Vagina (tissue), 2 donors: ENCODE data around the gene PSMB3. TPM values are rescaled to one million over a fixed set of nuclear protein-coding genes. Genes with fewer than 3 reads are reported as not detected.
A peak's percentile ranks its signal among the peaks of the same experiment; 100 is the strongest.

Source experiments
- DNase-seq, 2 donors: peaks; one replicate each; pipeline ENCODE4 v3.0.0-alpha.2; 2017; ENCODE audit errors: extremely low spot score in 2 of 2
- H3K27ac ChIP-seq: fragments of 200-600 bp; sonication (generic); one replicate; pipeline ENCODE4 v1.5.1; 2019
- H3K27me3 ChIP-seq: fragments of 200-600 bp; sonication (generic); one replicate; pipeline ENCODE4 v1.5.1; 2019
- H3K36me3 ChIP-seq, 2 donors: fragments of 200-600 bp; sonication (generic); one replicate each; pipeline ENCODE4 v1.5.1; 2017 to 2019
- H3K4me1 ChIP-seq: fragments of 200-600 bp; sonication (generic); one replicate; pipeline ENCODE4 v1.5.1; 2019
- H3K4me3 ChIP-seq, 2 donors: fragments of 200-600 bp; sonication (generic); 1 replicate in 1 of 2; 2 replicates in 1 of 2; pipeline ENCODE4 v1.5.1; 2016 to 2019
- H3K9me3 ChIP-seq: fragments of 200-600 bp; sonication (generic); one replicate; pipeline ENCODE4 v1.5.1; 2019
- POLR2A ChIP-seq, 2 donors: fragments of 450-650 bp; IDR thresholded peaks; one replicate each; pipeline ENCODE4 v1.6.1; 2017; ENCODE audit warnings: antibody characterized with exemption in 2 of 2, mild to moderate bottlenecking in 2 of 2, moderate library complexity in 2 of 2
- POLR2AphosphoS5 ChIP-seq, 2 donors: sonication (generic); formaldehyde crosslinking; IDR thresholded peaks; one replicate each; pipeline ENCODE4 v1.9.0; 2017; ENCODE audit warnings: antibody characterized with exemption in 2 of 2, mild to moderate bottlenecking in 2 of 2, low read depth in 1 of 2; ENCODE audit not compliant: insufficient read depth in 1 of 2
- intact Hi-C: fragments of 100-400 bp; cut with DNase I; formaldehyde crosslinking; loops from one replicate; pipeline ENCODE4 v1.15.1; 2023
- total RNA-seq: library from RNA; depleted of rRNA; stranded (reverse); fragments of >200 nt; gene quantifications from one replicate; pipeline ENCODE4 v1.2.3, GENCODE V29; 2016
- TF ChIP-seq, protein P1 (sequence below), 3 experiments: fragments of 450-650 bp in 2 of 3; fragments of 200-600 bp in 1 of 3; sonication (generic) in 1 of 3; IDR thresholded peaks; one replicate each; pipeline ENCODE4 v1.5.1; 2017 to 2019; ENCODE audit warnings: antibody characterized with exemption in 3 of 3, mild to moderate bottlenecking in 2 of 3, moderate library complexity in 2 of 3

Gene PSMB3
- total RNA-seq, 1 donor from 2014 or later = 193 TPM

DNA sequence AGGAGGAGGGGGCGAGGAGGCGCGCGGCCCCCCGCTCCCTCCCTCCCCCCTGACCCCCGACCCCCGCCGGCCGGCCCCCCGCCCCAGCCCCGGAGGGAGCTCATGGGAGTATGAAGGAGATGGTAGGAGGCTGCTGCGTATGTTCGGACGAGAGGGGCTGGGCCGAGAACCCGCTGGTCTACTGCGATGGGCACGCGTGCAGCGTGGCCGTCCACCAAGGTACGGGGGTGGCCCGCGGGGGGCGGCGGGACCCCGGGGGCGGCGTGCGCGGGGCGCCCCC is 47.1 kb upstream of the PSMB3 start:
- DNase-seq = no peak
- no peaks in the 10 kb centered on the region for H3K9me3 ChIP-seq
- no peaks in the 10 kb centered on the region for H3K27me3 ChIP-seq
- peak overlapping the region; percentile 92 to 97 for H3K4me3 ChIP-seq
- TF ChIP-seq POLR2AphosphoS5 (IDR thresholded peaks at IDR 0.05; ENCODE audit: insufficient read depth in 1 of 2, low read depth in 1 of 2) = no peak
- TF ChIP-seq, protein P1, sequence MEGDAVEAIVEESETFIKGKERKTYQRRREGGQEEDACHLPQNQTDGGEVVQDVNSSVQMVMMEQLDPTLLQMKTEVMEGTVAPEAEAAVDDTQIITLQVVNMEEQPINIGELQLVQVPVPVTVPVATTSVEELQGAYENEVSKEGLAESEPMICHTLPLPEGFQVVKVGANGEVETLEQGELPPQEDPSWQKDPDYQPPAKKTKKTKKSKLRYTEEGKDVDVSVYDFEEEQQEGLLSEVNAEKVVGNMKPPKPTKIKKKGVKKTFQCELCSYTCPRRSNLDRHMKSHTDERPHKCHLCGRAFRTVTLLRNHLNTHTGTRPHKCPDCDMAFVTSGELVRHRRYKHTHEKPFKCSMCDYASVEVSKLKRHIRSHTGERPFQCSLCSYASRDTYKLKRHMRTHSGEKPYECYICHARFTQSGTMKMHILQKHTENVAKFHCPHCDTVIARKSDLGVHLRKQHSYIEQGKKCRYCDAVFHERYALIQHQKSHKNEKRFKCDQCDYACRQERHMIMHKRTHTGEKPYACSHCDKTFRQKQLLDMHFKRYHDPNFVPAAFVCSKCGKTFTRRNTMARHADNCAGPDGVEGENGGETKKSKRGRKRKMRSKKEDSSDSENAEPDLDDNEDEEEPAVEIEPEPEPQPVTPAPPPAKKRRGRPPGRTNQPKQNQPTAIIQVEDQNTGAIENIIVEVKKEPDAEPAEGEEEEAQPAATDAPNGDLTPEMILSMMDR (IDR thresholded peaks at IDR 0.05) = no peak
- no peak for TF ChIP-seq POLR2A (IDR thresholded peaks at IDR 0.05)
- peaks cover 0 to 10% of the 10 kb centered on the region in 2 donors for H3K36me3 ChIP-seq
- H3K4me1 ChIP-seq = peaks cover 48% of the 10 kb centered on the region
- H3K27ac ChIP-seq = peak overlapping the region; percentile 98
- intact Hi-C loops = no loop called here

DNA sequence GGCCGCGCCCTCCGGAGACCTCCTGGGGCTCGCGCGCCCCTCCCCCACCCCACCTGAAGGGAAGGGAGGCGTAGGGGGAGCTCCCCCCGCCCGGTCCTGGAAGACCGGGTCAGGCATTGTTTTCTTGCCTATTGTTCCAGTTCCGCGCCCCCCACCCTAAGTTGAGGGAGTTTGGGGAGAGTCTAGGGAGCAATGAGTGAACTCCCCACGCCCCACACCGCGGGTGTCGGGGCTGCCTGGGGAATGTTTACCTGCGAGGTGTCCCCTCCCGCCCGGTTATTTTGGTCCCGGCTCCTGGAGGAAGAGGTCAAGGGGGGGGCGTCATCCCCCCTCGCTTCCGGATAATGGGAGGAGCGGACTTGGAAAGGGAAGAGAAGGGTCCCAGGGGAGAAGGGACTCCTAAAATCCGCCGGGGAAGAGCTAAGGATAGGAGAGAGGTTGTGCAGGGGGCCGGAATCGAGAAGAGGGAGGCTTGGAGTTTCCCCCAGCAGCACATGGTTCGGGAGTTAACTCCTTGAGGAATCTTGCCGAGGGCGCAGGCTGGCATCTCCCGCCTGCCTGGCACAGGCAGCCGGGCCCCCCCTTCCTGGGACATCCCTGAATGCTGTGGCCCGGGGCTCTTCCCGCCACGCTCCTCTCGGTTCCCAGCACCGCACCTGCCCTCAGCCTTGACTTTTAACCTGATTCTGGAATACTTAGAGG is 46.6 kb upstream of the PSMB3 start:
- no peaks in the 10 kb centered on the region for H3K27me3 ChIP-seq
- H3K27ac ChIP-seq = peak overlapping the region; percentile 98
- TF ChIP-seq POLR2AphosphoS5 (IDR thresholded peaks at IDR 0.05; ENCODE audit: insufficient read depth in 1 of 2, low read depth in 1 of 2) = peak in 1 of 2 donors; percentile 55
- TF ChIP-seq POLR2A (IDR thresholded peaks at IDR 0.05) = no peak
- no peak for DNase-seq
- peaks cover 0 to 10% of the 10 kb centered on the region in 2 donors for H3K36me3 ChIP-seq
- intact Hi-C loops = no loop called here
- H3K4me1 ChIP-seq = peaks cover 47% of the 10 kb centered on the region
- H3K9me3 ChIP-seq = no peaks in the 10 kb centered on the region
- H3K4me3 ChIP-seq = peak overlapping the region; percentile 92 to 97

DNA sequence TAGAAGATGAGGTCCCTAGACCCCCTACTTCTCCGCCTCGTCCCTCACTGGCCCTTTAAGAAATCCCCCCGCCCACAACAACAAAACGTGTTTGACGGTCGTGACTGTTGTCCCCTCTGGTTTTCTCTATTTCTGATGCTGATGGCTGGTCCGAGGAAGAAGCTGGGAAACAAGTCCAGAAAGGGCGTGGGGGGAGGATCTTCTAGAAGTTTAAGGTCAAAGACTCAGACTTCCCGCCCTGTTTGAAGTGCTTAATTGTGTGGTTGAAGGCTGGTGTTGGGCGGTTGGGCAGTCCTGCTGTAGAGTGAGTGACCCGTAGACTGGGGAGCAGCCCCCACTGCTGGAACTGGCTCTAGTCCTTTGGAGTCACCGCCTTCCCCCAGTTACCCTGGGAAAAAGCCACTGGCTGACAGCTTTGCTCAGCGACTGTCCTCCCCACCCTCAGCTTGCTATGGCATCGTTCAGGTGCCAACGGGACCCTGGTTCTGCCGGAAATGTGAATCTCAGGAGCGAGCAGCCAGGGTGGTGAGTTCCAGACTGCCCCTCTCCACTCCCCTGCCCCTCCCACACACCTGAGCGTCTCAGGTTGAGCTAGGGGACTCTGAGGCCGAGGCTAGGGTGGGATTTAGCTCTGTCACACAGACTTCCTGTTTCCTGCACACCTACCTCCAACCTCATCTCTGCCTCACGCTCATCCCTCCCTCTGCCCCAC is 45.9 kb upstream of the PSMB3 start:
- Histone ChIP-seq H3K4me3 (peak overlapping the region; percentile 92 to 97), H3K36me3 (peaks cover 0 to 12% of the 10 kb centered on the region in 2 donors), H3K27me3 (no peaks in the 10 kb centered on the region), H3K27ac (peak overlapping the region; percentile 98), H3K4me1 (peaks cover 40% of the 10 kb centered on the region), H3K9me3 (no peaks in the 10 kb centered on the region)
- DNase-seq = no peak
- TF ChIP-seq POLR2A (IDR thresholded peaks at IDR 0.05) = no peak
- TF ChIP-seq POLR2AphosphoS5 (IDR thresholded peaks at IDR 0.05; ENCODE audit: insufficient read depth in 1 of 2, low read depth in 1 of 2) = no peak
- intact Hi-C loops = no loop called here

DNA sequence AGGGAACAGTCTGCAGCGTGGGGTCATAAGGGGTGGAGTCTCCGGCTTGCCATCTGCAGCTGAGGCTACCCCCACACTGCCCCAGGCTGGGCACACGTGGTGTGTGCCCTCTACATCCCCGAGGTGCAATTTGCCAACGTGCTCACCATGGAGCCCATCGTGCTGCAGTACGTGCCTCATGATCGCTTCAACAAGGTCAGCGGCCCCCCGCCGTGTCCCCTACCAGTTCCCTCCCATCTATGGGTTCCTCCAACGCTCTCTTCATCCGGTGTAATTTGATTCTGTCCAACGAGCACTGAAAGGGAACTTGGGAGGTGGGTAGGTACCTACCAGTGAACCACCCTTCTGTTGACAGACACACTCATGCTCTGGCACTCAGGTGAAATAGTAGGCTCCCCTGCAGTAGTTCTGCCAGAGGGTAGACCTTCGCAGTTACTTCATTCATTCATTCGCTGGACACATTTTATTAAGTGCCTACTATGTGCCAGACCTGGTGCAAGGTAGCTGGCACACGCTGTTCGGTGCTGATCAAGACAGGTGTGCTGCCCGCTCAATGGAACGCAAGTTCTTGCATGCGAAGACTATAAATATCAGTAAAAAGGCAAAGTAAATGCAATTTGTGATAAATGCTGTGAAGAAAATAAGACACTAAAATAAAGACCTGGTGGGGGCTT is 44.7 kb upstream of the PSMB3 start:
- Histone ChIP-seq H3K36me3 (peaks cover 0 to 23% of the 10 kb centered on the region in 2 donors), H3K4me1 (peaks cover 35% of the 10 kb centered on the region)

DNA sequence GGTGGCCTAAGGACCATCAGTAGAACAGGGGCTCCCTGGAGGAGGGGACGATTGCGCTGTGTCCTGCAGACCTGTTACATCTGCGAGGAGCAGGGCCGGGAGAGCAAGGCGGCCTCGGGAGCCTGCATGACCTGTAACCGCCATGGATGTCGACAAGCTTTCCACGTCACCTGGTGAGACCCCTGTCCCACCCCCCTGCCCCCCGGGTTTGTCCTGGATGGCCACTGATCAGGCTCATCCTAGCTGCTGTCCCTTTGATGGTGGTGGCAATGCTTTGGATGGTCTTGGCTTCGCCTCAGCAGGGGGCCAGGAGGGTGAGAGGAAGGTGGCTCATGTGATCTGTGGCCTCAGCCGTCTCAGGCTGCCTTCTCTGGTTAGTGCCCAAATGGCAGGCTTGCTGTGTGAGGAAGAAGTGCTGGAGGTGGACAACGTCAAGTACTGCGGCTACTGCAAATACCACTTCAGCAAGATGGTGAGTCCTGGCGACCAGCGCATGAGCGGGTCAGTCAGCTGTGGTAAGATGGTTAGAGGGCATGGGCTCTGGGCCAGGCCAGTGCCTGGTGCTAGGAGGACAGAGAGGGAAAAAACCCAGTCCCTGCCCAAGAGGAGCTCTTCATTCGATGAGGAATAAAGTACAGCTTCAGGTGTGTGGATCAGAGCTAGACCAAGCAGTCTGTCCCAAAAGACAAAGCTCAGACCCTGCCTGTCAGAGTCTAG is 43.3 kb upstream of the PSMB3 start:
- Histone ChIP-seq H3K36me3 (peaks cover 0 to 23% of the 10 kb centered on the region in 2 donors), H3K4me3 (no peak overlapping the region), H3K27ac (no peak overlapping the region), H3K4me1 (peaks cover 28% of the 10 kb centered on the region), H3K27me3 (no peaks in the 10 kb centered on the region), H3K9me3 (no peaks in the 10 kb centered on the region)
- intact Hi-C loops = no loop called here
- TF ChIP-seq POLR2A (IDR thresholded peaks at IDR 0.05) (no peak), POLR2AphosphoS5 (IDR thresholded peaks at IDR 0.05; ENCODE audit: insufficient read depth in 1 of 2, low read depth in 1 of 2) (no peak)
- TF ChIP-seq, protein P1 (IDR thresholded peaks at IDR 0.05) = no peak
- DNase-seq = no peak

More for the DNA sequence above, 44.7 kb upstream of the PSMB3 start:
- Histone ChIP-seq H3K4me3 (no peak overlapping the region), H3K27me3 (no peaks in the 10 kb centered on the region), H3K9me3 (no peaks in the 10 kb centered on the region), H3K27ac (no peak overlapping the region)
- intact Hi-C loops = no loop called here
- no peak for TF ChIP-seq POLR2AphosphoS5 (IDR thresholded peaks at IDR 0.05; ENCODE audit: insufficient read depth in 1 of 2, low read depth in 1 of 2)
- no peak for TF ChIP-seq POLR2A (IDR thresholded peaks at IDR 0.05)
- TF ChIP-seq, protein P1 (IDR thresholded peaks at IDR 0.05) = no peak
- DNase-seq = no peak
